GM12872 (cell line): ENCODE measurements around the gene RBM42.

Experiments used
- CTCF ChIP-seq: IDR thresholded peaks from 3 replicates; pipeline ENCODE4 v1.5.1; 2011; ENCODE audit warnings: low read depth, mild to moderate bottlenecking, low read length, moderate library complexity; ENCODE audit not compliant: insufficient read depth

The RBM42 gene

GRCh38 chr19:35641515-35642151 lies 12.8 kb downstream of the RBM42 start, which contains the start of gene ETV2:
Gene ETV2, plus strand, starts transcription at chr19:35641745. Its CDS starts 716 bp downstream, at chr19:35642461.
- no peak for TF ChIP-seq CTCF

DNA sequence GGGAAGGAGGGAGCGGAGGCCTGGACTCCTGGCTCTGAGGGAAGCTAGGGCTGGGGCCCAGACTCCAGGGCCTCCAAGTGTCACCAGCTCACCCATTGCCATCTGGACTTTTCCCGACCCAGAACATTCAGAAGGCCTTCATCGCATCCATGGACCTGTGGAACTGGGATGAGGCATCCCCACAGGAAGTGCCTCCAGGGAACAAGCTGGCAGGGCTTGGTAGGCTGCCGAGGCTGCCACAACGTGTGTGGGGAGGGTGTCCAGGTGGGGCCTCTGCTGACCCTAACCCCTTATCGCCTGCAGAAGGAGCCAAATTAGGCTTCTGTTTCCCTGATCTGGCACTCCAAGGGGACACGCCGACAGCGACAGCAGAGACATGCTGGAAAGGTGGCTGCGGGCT lies 13.5 kb downstream of the RBM42 start:
- no peak for TF ChIP-seq CTCF

GRCh38 chr19:35642798-35643254 lies 14.0 kb downstream of the RBM42 start:
- TF ChIP-seq CTCF: no peak

DNA sequence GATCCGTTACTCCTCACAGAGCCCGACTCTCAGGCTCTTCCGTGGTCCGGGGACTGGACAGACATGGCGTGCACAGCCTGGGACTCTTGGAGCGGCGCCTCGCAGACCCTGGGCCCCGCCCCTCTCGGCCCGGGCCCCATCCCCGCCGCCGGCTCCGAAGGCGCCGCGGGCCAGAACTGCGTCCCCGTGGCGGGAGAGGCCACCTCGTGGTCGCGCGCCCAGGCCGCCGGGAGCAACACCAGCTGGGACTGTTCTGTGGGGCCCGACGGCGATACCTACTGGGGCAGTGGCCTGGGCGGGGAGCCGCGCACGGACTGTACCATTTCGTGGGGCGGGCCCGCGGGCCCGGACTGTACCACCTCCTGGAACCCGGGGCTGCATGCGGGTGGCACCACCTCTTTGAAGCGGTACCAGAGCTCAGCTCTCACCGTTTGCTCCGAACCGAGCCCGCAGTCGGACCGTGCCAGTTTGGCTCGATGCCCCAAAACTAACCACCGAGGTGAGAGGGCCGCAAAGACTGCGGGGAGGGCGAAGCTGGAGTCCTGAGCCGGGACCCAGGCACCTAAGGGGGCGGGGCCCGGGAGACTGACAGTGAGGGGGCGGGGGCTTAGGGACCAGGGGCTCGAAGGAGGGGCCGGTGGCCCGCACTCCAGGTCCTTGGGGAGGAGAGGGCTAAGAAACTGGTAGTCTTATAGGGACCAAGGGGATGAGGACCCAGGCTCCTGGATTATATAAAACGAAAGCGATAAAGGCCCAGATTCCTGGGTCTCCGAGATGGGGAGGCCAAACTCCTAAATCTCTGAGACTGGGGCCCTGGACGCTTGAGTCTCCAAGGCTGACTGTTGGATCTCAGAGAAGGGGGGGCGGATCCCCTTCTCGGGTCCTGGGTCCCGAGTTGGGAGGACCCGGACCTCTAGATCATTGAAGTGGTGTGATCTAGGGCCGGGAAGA lies 14.7 kb downstream of the RBM42 start:
- TF ChIP-seq CTCF: no peak

DNA sequence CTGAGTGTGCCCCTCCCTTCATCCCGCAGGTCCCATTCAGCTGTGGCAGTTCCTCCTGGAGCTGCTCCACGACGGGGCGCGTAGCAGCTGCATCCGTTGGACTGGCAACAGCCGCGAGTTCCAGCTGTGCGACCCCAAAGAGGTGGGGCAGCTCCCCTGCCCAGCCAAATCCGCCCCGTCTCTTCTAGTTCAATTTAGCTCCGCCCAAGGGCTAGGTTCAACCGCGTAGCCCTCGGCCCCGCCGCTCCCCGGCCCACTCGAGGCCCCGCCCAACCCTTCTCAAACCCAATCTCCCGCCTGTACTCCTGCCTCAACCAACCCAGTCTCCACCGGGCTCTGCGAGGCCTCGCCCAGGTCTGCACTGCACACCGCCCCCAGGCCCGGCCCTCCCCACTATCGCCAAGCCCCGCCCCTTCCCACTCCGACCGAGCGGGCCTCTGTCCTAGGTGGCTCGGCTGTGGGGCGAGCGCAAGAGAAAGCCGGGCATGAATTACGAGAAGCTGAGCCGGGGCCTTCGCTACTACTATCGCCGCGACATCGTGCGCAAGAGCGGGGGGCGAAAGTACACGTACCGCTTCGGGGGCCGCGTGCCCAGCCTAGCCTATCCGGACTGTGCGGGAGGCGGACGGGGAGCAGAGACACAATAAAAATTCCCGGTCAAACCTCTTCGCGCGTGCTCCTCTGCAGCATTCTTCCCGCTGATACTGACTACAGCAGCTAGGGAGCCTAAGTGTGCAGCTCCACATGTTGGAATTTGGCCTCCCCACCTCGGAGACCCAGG lies 15.6 kb downstream of the RBM42 start:
- no peak for TF ChIP-seq CTCF

DNA sequence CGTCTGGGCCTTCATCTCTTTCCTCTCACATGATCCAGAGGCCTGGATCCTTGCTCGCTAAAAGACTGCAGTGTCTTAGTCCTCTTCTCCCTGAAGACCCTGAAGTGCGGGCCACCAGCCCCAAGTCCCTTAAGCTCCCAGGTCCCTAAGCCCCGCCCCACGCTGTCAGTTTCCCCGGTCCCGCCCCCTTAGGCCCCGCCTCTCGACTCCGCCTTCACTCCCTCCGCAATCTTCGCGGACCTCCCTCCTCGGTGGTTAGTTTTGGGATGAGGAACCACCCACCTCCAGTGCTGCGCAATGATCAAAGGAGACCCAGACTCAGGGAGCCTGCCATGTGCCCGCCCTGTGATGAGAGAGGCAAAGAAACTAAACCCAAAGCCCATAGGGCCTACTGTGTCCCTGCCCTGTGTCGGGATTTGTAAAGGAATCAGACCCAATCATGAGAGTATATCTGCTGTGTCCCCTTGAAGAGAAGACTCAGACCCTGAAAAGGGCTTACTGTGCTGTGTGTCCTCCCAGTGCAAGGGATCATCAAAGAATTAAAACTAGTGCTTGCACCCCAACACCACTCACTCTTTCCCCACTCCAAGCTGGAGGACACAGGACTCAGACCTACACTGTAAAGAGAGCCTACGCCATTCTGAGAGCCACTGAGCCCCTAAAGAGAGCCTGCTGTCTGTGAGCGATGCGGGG lies 16.3 kb downstream of the RBM42 start:
- no peak for TF ChIP-seq CTCF
